Measurements from ENCODE around the gene F7.

F7 gene

GRCh38 chr13:113153810-113154748 is 48.5 kb downstream of the F7 start (continued):
- TF ChIP-seq BCL6B (tag by site-specific recombination; IDR thresholded peaks at IDR 0.05), result no peak
- peak; percentile 31 for TF ChIP-seq PRDM10 (tag by site-specific recombination; IDR thresholded peaks at IDR 0.05)
- TF ChIP-seq ZNF777 (tag by site-specific recombination; IDR thresholded peaks at IDR 0.05; ENCODE audit: borderline replicate concordance), result no peak
- TF ChIP-seq SP3 (tag by site-specific recombination; IDR thresholded peaks at IDR 0.05), result 0 out of 2 replicates have a peak, but pooled peaks have one; percentile 13
- TF ChIP-seq KLF9 (tag by site-specific recombination; IDR thresholded peaks at IDR 0.05; ENCODE audit: low read depth), result peak; percentile 14; the same call in 1 of the 2 replicates
- no peak for TF ChIP-seq ZNF2 (tag by site-specific recombination; IDR thresholded peaks at IDR 0.05)
- no peak for TF ChIP-seq ZNF549 (tag by site-specific recombination; IDR thresholded peaks at IDR 0.05)
- TF ChIP-seq SCRT2 (tag by site-specific recombination; IDR thresholded peaks at IDR 0.05), result no peak
- TF ChIP-seq ZNF473 (tag by site-specific recombination; IDR thresholded peaks at IDR 0.05), result no peak
- peak; percentile 50; the same call in 1 of the 2 replicates for TF ChIP-seq ZNF394 (tag by site-specific recombination; IDR thresholded peaks at IDR 0.05; ENCODE audit: borderline replicate concordance)
- TF ChIP-seq WT1 (tag by site-specific recombination; IDR thresholded peaks at IDR 0.05), result 0 out of 2 replicates have a peak, but pooled peaks have one; percentile 14
- TF ChIP-seq SALL2 (tag by site-specific recombination; IDR thresholded peaks at IDR 0.05; ENCODE audit: borderline replicate concordance), result no peak
- no peak for TF ChIP-seq ZNF610 (tag by site-specific recombination; IDR thresholded peaks at IDR 0.05; ENCODE audit: borderline replicate concordance)
- TF ChIP-seq FEZF1 (tag by site-specific recombination; IDR thresholded peaks at IDR 0.05), result no peak
- no peak for TF ChIP-seq MZF1 (tag by site-specific recombination; IDR thresholded peaks at IDR 0.05; ENCODE audit: borderline replicate concordance)
- TF ChIP-seq ZNF544 (tag by site-specific recombination; IDR thresholded peaks at IDR 0.05), result no peak
- no peak for TF ChIP-seq ZFP37 (tag by site-specific recombination; IDR thresholded peaks at IDR 0.05)
- TF ChIP-seq EGR2 (tag by site-specific recombination; IDR thresholded peaks at IDR 0.05; ENCODE audit: low read depth), result no peak
- no peak for TF ChIP-seq YY2 (tag by site-specific recombination; IDR thresholded peaks at IDR 0.05)
- TF ChIP-seq CTCF (tag by site-specific recombination; IDR thresholded peaks at IDR 0.05), result no peak
- no peak for TF ChIP-seq ZNF624 (tag by site-specific recombination; IDR thresholded peaks at IDR 0.05)
- no peak for TF ChIP-seq ZNF169 (tag by site-specific recombination; IDR thresholded peaks at IDR 0.05)
- TF ChIP-seq ZNF510 (tag by site-specific recombination; IDR thresholded peaks at IDR 0.05; ENCODE audit: insufficient replicate concordance), result no peak
- no peak for TF ChIP-seq ZNF488 (tag by site-specific recombination; IDR thresholded peaks at IDR 0.05)
- no peak for TF ChIP-seq ZBTB21 (tag by site-specific recombination; IDR thresholded peaks at IDR 0.05)
- no peak for TF ChIP-seq ZFP69B (tag by site-specific recombination; IDR thresholded peaks at IDR 0.05)
- peak; percentile 86 for TF ChIP-seq KLF10 (tag by site-specific recombination; IDR thresholded peaks at IDR 0.05)
- no peak for TF ChIP-seq ZNF76 (tag by site-specific recombination; IDR thresholded peaks at IDR 0.05; ENCODE audit: borderline replicate concordance, low read depth)
- no peak for TF ChIP-seq PRDM1 (tag by site-specific recombination; IDR thresholded peaks at IDR 0.05)
- TF ChIP-seq ZNF501 (tag by site-specific recombination; IDR thresholded peaks at IDR 0.05), result no peak
- no peak for TF ChIP-seq ZNF621 (tag by site-specific recombination; IDR thresholded peaks at IDR 0.05)
- TF ChIP-seq ZBTB8A (tag by site-specific recombination; IDR thresholded peaks at IDR 0.05), result no peak

Measured in HEK293 (cell line).